Measurements from ENCODE around the gene LRRC28.
A peak's percentile ranks its signal among the peaks of the same experiment; 100 is the strongest.

Gene LRRC28

DNA sequence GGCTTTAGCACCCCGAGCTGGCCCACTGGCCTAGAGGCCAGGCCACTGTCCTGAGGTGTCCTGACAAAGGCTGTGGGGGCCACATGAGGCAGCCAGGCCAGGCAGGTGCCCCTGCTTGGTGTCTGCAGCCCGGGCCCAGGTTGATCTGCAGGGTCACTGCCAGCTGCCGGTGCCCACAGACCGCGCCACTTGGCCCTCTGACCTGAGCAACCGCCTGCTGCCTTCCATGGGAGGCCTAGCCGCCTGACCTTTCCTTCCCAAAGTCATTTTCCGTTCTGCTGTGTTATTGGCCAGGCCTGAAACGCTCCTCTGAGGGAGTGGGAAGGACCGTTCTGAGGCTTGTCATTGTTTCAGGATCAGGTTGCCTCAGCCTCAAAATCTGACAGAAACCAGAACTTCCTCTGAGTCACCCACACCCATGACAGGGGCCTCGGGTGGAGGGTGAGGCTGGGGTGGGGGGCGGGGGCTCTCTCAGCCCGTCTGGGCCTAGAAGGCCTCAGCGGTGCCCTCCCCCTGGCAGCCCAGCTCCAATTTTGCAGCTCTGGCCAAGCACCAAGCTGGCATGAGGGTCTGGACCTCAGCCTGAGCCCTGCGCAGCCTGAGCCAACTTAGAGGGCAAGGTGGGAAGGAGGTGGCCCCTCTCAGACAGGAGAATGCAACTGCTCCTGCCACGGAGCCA, 173.8 kb downstream of the LRRC28 start:
- TF ChIP-seq, protein P1, sequence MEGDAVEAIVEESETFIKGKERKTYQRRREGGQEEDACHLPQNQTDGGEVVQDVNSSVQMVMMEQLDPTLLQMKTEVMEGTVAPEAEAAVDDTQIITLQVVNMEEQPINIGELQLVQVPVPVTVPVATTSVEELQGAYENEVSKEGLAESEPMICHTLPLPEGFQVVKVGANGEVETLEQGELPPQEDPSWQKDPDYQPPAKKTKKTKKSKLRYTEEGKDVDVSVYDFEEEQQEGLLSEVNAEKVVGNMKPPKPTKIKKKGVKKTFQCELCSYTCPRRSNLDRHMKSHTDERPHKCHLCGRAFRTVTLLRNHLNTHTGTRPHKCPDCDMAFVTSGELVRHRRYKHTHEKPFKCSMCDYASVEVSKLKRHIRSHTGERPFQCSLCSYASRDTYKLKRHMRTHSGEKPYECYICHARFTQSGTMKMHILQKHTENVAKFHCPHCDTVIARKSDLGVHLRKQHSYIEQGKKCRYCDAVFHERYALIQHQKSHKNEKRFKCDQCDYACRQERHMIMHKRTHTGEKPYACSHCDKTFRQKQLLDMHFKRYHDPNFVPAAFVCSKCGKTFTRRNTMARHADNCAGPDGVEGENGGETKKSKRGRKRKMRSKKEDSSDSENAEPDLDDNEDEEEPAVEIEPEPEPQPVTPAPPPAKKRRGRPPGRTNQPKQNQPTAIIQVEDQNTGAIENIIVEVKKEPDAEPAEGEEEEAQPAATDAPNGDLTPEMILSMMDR (conservative IDR thresholded peaks at IDR 0.05; ENCODE audit: low read depth), result no peak
- peak; percentile 59 for DNase-seq (ENCODE audit: low spot score)
- ChIA-PET CTCF (interaction anchor here (0.6 to 1.4 kb wide), 2 partner anchors 9 to 279 kb away, joined by 3 to 5 read pairs; no protein-coding TSS in a partner anchor), POLR2A (ENCODE audit: low non-redundant PET) (interaction anchor here (0.6 kb wide), 1 partner anchor 140 kb away, joined by 5 read pairs; no protein-coding TSS in a partner anchor)
- peak overlapping the region; percentile 89 for H3K27ac ChIP-seq

DNA sequence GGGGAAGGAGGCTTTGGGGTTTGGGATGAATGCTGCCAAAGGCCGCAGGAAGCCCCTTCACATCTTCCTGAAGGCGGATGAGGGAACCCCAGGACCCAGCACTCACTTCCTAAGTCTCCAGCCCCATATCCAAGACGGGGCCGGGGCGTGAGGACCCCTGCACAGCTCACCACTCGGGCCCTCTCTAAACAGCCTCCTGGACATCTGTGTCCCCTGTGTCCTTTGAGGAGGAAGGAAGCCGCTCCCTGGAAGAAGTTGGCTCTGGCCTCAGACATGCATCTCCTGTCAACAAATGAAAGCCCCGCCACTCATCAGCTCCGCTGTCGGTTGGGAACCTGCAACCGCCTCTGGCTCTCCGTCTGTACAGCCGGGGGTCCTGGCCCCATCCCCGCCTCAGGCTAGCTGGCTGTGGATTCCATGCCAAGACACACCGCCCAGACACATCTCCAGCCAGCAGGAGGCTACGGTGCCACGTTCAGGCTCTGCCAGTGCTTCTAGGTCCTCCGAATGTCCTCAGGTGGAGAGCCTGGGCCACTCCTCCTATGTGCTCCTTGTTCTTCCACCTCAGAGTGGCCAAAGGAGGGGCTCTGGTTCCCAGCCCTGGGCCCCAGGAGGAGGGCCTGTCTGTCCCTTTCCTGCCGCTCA, 174.5 kb downstream of the LRRC28 start:
- POLR2A ChIA-PET (ENCODE audit: low non-redundant PET), result no interaction called here
- CTCF ChIA-PET, result interaction anchor here (0.6 to 1.4 kb wide), 2 partner anchors 9 to 278 kb away, joined by 3 to 5 read pairs; no protein-coding TSS in a partner anchor
- no peak for DNase-seq (ENCODE audit: low spot score)
- peak overlapping the region; percentile 89 for H3K27ac ChIP-seq
- TF ChIP-seq, protein P1 (conservative IDR thresholded peaks at IDR 0.05; ENCODE audit: low read depth), result no peak

GRCh38 chr15:99426431-99427105, 175.3 kb downstream of the LRRC28 start:
- H3K27ac ChIP-seq, result peak overlapping the region; percentile 89
- ChIA-PET CTCF (no interaction called here), POLR2A (ENCODE audit: low non-redundant PET) (no interaction called here)
- DNase-seq (ENCODE audit: low spot score), result no peak
- TF ChIP-seq, protein P1 (conservative IDR thresholded peaks at IDR 0.05; ENCODE audit: low read depth), result no peak

- POLR2A ChIA-PET (ENCODE audit: low non-redundant PET), result no interaction called here
- TF ChIP-seq, protein P1 (conservative IDR thresholded peaks at IDR 0.05; ENCODE audit: low read depth), result no peak
- H3K27ac ChIP-seq, result peak overlapping the region; percentile 89
- no peak for DNase-seq (ENCODE audit: low spot score)
- CTCF ChIA-PET, result no interaction called here
Observed at GRCh38 chr15:99427210-99427609, 175.9 kb downstream of the LRRC28 start.

GRCh38 chr15:99427668-99428361, 176.5 kb downstream of the LRRC28 start:
- DNase-seq (ENCODE audit: low spot score), result no peak
- CTCF ChIA-PET, result interaction anchor here (0.6 kb wide), 1 partner anchor 1447 kb away, joined by 5 read pairs; no protein-coding TSS in a partner anchor
- POLR2A ChIA-PET (ENCODE audit: low non-redundant PET), result no interaction called here
- TF ChIP-seq, protein P1 (conservative IDR thresholded peaks at IDR 0.05; ENCODE audit: low read depth), result no peak
- H3K27ac ChIP-seq, result peak overlapping the region; percentile 89

GRCh38 chr15:99429681-99430081, 178.4 kb downstream of the LRRC28 start:
- H3K27ac ChIP-seq, result peak overlapping the region; percentile 97
- ChIA-PET POLR2A (ENCODE audit: low non-redundant PET) (no interaction called here), CTCF (interaction anchor here (0.7 kb wide), 1 partner anchor 232 kb away, joined by 3 read pairs; no protein-coding TSS in a partner anchor)
- no peak for DNase-seq (ENCODE audit: low spot score)
- TF ChIP-seq, protein P1 (conservative IDR thresholded peaks at IDR 0.05; ENCODE audit: low read depth), result no peak
